CD14-positive monocyte (primary cell): Measurements from ENCODE around the gene TXNRD1. TPM values are rescaled to one million over a fixed set of nuclear protein-coding genes. Genes with fewer than 3 reads are reported as not detected.
A peak's percentile ranks its signal among the peaks of the same experiment; 100 is the strongest.

Experiments used
- DNase-seq, 3 donors: peaks; one replicate each; pipeline ENCODE4 v3.0.0-alpha.2; 2011 to 2022
- H2AFZ ChIP-seq: 2 replicates; pipeline ENCODE4 v1.6.0; 2012; ENCODE audit warnings: mild to moderate bottlenecking, low read depth, low read length, inconsistent platforms; ENCODE audit not compliant: insufficient read depth, poor library complexity, severe bottlenecking
- H3K27ac ChIP-seq, 2 donors: 1 replicate in 1 of 2; 2 replicates in 1 of 2; pipeline ENCODE4 v1.5.1; 2012 to 2013; ENCODE audit warnings: low read length in 2 of 2, control low read depth in 1 of 2, inconsistent platforms in 1 of 2, low read depth in 1 of 2, mild to moderate bottlenecking in 1 of 2
- H3K27me3 ChIP-seq, 2 donors: one replicate each; pipeline versions ENCODE4 v1.6.0 to v1.6.1; 2011 to 2013; ENCODE audit warnings: low read length in 2 of 2; ENCODE audit not compliant: control insufficient read depth in 2 of 2, insufficient read depth in 2 of 2
- H3K36me3 ChIP-seq, 2 donors: replicated peaks in 1 of 2; 1 replicate in 1 of 2; 2 replicates in 1 of 2; pipeline versions ENCODE4 v1.5.1 to v1.6.1; 2012 to 2013; ENCODE audit warnings: low read length in 2 of 2, control low read depth in 1 of 2, inconsistent platforms in 1 of 2, mild to moderate bottlenecking in 1 of 2; ENCODE audit not compliant: insufficient read depth in 2 of 2, control insufficient read depth in 1 of 2
- H3K4me1 ChIP-seq, 2 donors: 1 replicate in 1 of 2; 2 replicates in 1 of 2; pipeline versions ENCODE4 v1.5.1 to v1.6.1; 2012 to 2013; ENCODE audit warnings: low read length in 2 of 2, control low read depth in 1 of 2, inconsistent platforms in 1 of 2, mild to moderate bottlenecking in 1 of 2, moderate library complexity in 1 of 2; ENCODE audit not compliant: insufficient read depth in 2 of 2, control insufficient read depth in 1 of 2
- H3K4me2 ChIP-seq: replicated peaks from 2 replicates; pipeline ENCODE3; 2012; ENCODE audit warnings: low read length, moderate library complexity, mild to moderate bottlenecking; ENCODE audit not compliant: poor library complexity, severe bottlenecking; ENCODE audit errors: extremely low read depth
- H3K4me3 ChIP-seq, 3 experiments: fragments of 200-600 bp in 1 of 3; sonication (generic) in 1 of 3; replicated peaks in 1 of 3; 1 replicate in 2 of 3; 2 replicates in 1 of 3; pipeline ENCODE4 v1.5.1; 2011 to 2013; ENCODE audit warnings: low read length in 3 of 3, mild to moderate bottlenecking in 3 of 3, control low read depth in 2 of 3, low read depth in 2 of 3, inconsistent platforms in 1 of 3, moderate library complexity in 1 of 3
- H3K79me2 ChIP-seq: 2 replicates; pipeline ENCODE4 v1.6.0; 2012; ENCODE audit warnings: mild to moderate bottlenecking, control low read depth, inconsistent platforms, low read length, moderate library complexity; ENCODE audit not compliant: insufficient read depth
- H3K9ac ChIP-seq: 2 replicates; pipeline ENCODE4 v1.6.0; 2017; ENCODE audit warnings: low read length, mild to moderate bottlenecking; ENCODE audit not compliant: insufficient read depth, poor library complexity, severe bottlenecking
- H3K9me3 ChIP-seq, 2 donors: replicated peaks in 1 of 2; 1 replicate in 1 of 2; 2 replicates in 1 of 2; pipeline versions ENCODE4 v1.5.1 to v1.6.1; 2012 to 2013; ENCODE audit warnings: low read length in 2 of 2, control low read depth in 1 of 2; ENCODE audit not compliant: control insufficient read depth in 1 of 2, insufficient read depth in 1 of 2
- H4K20me1 ChIP-seq: 2 replicates; pipeline ENCODE4 v1.6.0; 2012; ENCODE audit warnings: mild to moderate bottlenecking, low read length, control low read depth, moderate library complexity; ENCODE audit not compliant: insufficient read depth
- H3K27ac Mint-ChIP-seq, 7 donors: one replicate each; pipeline ENCODE4 v1.8.0; 2020; ENCODE audit warnings: mild to moderate bottlenecking in 7 of 7, mixed read lengths in 7 of 7, moderate library complexity in 6 of 7, inconsistent platforms in 2 of 7
- H3K27me3 Mint-ChIP-seq, 3 donors: one replicate each; pipeline ENCODE4 v1.8.0; 2021 to 2022; ENCODE audit warnings: low read depth in 3 of 3, mild to moderate bottlenecking in 3 of 3, mixed read lengths in 3 of 3, moderate library complexity in 3 of 3, inconsistent platforms in 1 of 3
- H3K36me3 Mint-ChIP-seq, 2 donors: one replicate each; pipeline ENCODE4 v1.8.0; 2020; ENCODE audit warnings: mixed read lengths in 2 of 2, inconsistent platforms in 1 of 2, mild to moderate bottlenecking in 1 of 2
- H3K4me1 Mint-ChIP-seq: one replicate; pipeline ENCODE4 v1.8.0; 2020; ENCODE audit warnings: mild to moderate bottlenecking, mixed read lengths
- H3K4me3 Mint-ChIP-seq, 2 donors: one replicate each; pipeline ENCODE4 v1.8.0; 2020; ENCODE audit warnings: mild to moderate bottlenecking in 2 of 2, mixed read lengths in 2 of 2, moderate library complexity in 1 of 2
- H3K9me3 Mint-ChIP-seq, 7 donors: one replicate each; pipeline ENCODE4 v1.8.0; 2020 to 2022; ENCODE audit warnings: mixed read lengths in 7 of 7, mild to moderate bottlenecking in 6 of 7, moderate library complexity in 6 of 7, inconsistent platforms in 2 of 7
- WGBS: methylation state at CpG from one replicate; pipeline ENCODE4 v1.1.5; 2013; ENCODE audit warnings: missing lambda C conversion rate; ENCODE audit not compliant: insufficient coverage; 5-methylcytosine and 5-hydroxymethylcytosine counted together
- intact Hi-C, 2 donors: fragments of 100-400 bp; cut with micrococcal nuclease; formaldehyde crosslinking; loops; one replicate each; pipeline versions ENCODE4 v1.15.0 to v1.15.1; 2023
- polyA plus RNA-seq, 3 donors: library from polyadenylated mRNA; depleted of rRNA in 1 of 3; unstranded in 2 of 3; stranded (reverse) in 1 of 3; fragments of 300-500 nt in 2 of 3; fragments of >200 nt in 1 of 3; fragmentation: Illumina TruSeq in 2 of 3; gene quantifications; 1 replicate in 2 of 3; 2 replicates in 1 of 3; pipeline ENCODE4 v1.2.3, GENCODE V29; 2012 to 2021
- TF ChIP-seq, protein P1 (sequence below): fragments of 200-600 bp; IDR thresholded peaks from one replicate; pipeline ENCODE4 v1.8.0; 2022; ENCODE audit warnings: antibody characterized with exemption, mild to moderate bottlenecking

TXNRD1 gene
- polyA plus RNA-seq, 3 donors = 26.9 to 46.1 (median 29.2) TPM

DNA sequence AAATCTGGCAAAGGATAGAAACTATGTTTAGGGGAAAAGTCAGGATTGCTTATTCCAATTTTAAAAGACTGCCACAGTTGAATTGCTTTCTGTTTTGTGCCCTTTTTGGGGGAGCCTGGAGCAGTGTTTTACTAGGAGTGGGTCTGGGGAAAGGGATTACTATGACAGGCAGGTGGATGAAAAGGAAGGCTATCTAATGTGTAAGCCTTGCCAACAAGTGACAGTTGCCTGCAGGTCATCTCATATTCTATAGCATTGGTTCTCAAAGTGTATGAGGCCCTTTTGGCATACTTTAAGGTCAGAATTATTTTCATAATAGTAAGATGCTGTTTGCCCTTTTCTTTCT, 92.0 kb downstream of the TXNRD1 start:
- Mint-ChIP-seq H3K36me3 (peaks cover 29 to 51% of the 10 kb centered on the region in 2 donors), H3K4me1 (peaks cover 45% of the 10 kb centered on the region), H3K4me3 (no peak overlapping the region), H3K9me3 (peaks cover 0 to 2% (median 0%) of the 10 kb centered on the region in 7 donors), H3K27ac (peak overlapping the region in 4 of 7 donors; percentile 20 to 66 (median 40)), H3K27me3 (peaks cover 0 to 2% (median 0%) of the 10 kb centered on the region in 3 donors)
- no peak overlapping the region for H3K4me2 ChIP-seq
- H4K20me1 ChIP-seq = peaks cover 90% of the 10 kb centered on the region
- H3K9me3 ChIP-seq = no peaks in the 10 kb centered on the region
- peaks cover 22 to 28% of the 10 kb centered on the region in 2 donors for H3K36me3 ChIP-seq
- H2AFZ ChIP-seq = no peak overlapping the region
- no peak overlapping the region for H3K4me3 ChIP-seq
- intact Hi-C loops = loop anchor here in 1 of 2 donors (10.0 kb wide), 1 partner anchor 797 kb away; the partner anchor contains the start of gene WASHC4
- no peak overlapping the region for H3K27ac ChIP-seq
- no peaks in the 10 kb centered on the region for H3K27me3 ChIP-seq
- peaks cover 21 to 28% of the 10 kb centered on the region in 2 donors for H3K4me1 ChIP-seq
- TF ChIP-seq, protein P1, sequence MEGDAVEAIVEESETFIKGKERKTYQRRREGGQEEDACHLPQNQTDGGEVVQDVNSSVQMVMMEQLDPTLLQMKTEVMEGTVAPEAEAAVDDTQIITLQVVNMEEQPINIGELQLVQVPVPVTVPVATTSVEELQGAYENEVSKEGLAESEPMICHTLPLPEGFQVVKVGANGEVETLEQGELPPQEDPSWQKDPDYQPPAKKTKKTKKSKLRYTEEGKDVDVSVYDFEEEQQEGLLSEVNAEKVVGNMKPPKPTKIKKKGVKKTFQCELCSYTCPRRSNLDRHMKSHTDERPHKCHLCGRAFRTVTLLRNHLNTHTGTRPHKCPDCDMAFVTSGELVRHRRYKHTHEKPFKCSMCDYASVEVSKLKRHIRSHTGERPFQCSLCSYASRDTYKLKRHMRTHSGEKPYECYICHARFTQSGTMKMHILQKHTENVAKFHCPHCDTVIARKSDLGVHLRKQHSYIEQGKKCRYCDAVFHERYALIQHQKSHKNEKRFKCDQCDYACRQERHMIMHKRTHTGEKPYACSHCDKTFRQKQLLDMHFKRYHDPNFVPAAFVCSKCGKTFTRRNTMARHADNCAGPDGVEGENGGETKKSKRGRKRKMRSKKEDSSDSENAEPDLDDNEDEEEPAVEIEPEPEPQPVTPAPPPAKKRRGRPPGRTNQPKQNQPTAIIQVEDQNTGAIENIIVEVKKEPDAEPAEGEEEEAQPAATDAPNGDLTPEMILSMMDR = no peak
- H3K9ac ChIP-seq = no peak overlapping the region
- no peak for DNase-seq
- peaks cover 86% of the 10 kb centered on the region for H3K79me2 ChIP-seq

DNA sequence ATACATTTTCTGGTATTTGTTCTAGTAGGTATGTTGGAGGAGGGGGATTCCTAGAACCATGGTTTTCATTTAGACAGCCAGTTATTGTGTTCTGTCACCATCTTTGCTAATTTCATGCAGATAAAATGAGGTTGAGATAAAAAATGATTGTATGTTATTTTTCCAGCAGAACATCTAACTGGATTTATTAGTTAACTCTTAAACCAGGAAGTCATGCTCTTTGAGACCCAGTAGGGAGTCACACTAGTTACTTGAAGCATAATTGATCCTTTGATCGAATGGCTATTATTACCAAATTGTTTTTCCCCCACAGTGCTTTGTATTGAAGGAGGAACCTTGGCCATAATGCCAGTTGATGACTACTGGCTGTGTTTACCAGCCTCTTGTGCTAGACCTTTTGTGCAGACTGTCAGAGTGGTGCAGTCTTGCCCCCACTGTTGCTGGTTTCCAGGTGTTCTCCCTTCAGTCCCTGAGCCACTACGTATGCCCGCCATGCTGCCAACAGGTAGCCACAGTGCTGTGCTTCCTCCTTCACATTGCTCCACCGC, 93.9 kb downstream of the TXNRD1 start:
- Histone ChIP-seq H3K4me2 (no peak overlapping the region), H3K27me3 (no peaks in the 10 kb centered on the region), H3K36me3 (peaks cover 35 to 46% of the 10 kb centered on the region in 2 donors), H3K9ac (no peak overlapping the region), H4K20me1 (peaks cover 71% of the 10 kb centered on the region), H3K79me2 (peaks cover 67% of the 10 kb centered on the region), H2AFZ (no peak overlapping the region), H3K27ac (peak overlapping the region in 1 of 2 donors; percentile 25), H3K9me3 (no peaks in the 10 kb centered on the region), H3K4me1 (peaks cover 13 to 15% of the 10 kb centered on the region in 2 donors), H3K4me3 (no peak overlapping the region)
- DNase-seq = no peak
- no peak overlapping the region for H3K4me3 Mint-ChIP-seq
- H3K36me3 Mint-ChIP-seq = peaks cover 43 to 50% of the 10 kb centered on the region in 2 donors
- TF ChIP-seq, protein P1 = no peak
- no peaks in the 10 kb centered on the region for H3K9me3 Mint-ChIP-seq
- peak overlapping the region in 3 of 7 donors; percentile 0 to 83 (median 66) for H3K27ac Mint-ChIP-seq
- peaks cover 0 to 2% (median 0%) of the 10 kb centered on the region in 3 donors for H3K27me3 Mint-ChIP-seq
- intact Hi-C loops = loop anchor here in 1 of 2 donors (10.0 kb wide), 1 partner anchor 795 kb away; the partner anchor contains the start of gene WASHC4
- peaks cover 36% of the 10 kb centered on the region for H3K4me1 Mint-ChIP-seq
- WGBS = 100% methylated on average over 2 of the region's 4 CpGs
